Globus pallidus (tissue), 1 donor: ENCODE results near the gene POU2F3.

Experiments
- DNase-seq: peaks from one replicate; pipeline ENCODE4 v3.0.0-alpha.2; 2015; ENCODE audit warnings: low spot score

POU2F3 gene

GRCh38 chr11:120324932-120325810 is 85.2 kb downstream of the POU2F3 start, which contains the start of gene TLCD5:
Gene TLCD5, plus strand, starts transcription at chr11:120325299. Its CDS starts 2,143 bp downstream, at chr11:120327442.
- DNase-seq, result peak; percentile 56

- DNase-seq, result no peak
Measured at GRCh38 chr11:120326228-120326627, 86.3 kb downstream of the POU2F3 start.

GRCh38 chr11:120326845-120327281 is 86.9 kb downstream of the POU2F3 start:
- DNase-seq, result no peak

DNA sequence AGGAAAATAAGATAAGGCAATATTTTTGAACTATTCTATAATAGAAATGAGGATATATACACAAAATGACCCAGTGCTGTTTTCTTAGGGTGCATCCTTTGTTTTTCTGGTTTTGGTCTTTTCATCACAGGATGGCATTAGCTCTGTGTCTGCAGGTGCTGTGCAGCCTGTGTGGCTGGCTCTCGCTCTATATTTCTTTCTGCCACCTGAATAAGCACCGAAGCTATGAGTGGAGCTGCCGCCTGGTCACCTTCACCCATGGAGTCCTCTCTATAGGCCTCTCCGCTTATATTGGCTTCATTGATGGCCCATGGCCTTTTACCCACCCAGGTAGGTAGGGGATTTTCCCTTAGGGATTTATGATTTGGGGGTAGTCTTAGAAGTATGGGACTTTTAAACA is 87.4 kb downstream of the POU2F3 start:
- DNase-seq, result no peak

DNA sequence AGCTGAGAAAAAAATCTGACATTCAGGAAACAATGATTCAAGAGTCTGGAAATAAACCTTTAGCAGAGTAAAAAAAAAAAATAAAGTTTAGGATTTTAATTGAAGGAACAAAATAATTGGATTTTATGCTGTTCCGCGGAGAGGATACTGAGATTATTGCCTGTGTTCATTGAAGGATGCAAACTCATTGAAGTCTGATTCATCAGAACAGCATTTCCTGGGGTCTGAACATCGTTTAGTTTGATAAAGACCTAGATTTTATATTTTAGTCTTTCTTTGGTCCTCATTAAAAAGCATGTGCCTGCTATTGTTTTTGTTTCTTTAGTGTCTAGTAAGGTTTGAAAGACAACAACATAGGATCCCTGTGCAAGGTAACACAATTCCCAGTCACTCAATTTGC is 89.6 kb downstream of the POU2F3 start:
- no peak for DNase-seq

GRCh38 chr11:120330045-120330444 is 90.1 kb downstream of the POU2F3 start:
- no peak for DNase-seq

GRCh38 chr11:120331301-120331996 is 91.5 kb downstream of the POU2F3 start:
- no peak for DNase-seq

GRCh38 chr11:120332822-120333716 is 93.1 kb downstream of the POU2F3 start:
- no peak for DNase-seq

- DNase-seq, result no peak
Measured at GRCh38 chr11:120333801-120334200, 93.9 kb downstream of the POU2F3 start.

DNA sequence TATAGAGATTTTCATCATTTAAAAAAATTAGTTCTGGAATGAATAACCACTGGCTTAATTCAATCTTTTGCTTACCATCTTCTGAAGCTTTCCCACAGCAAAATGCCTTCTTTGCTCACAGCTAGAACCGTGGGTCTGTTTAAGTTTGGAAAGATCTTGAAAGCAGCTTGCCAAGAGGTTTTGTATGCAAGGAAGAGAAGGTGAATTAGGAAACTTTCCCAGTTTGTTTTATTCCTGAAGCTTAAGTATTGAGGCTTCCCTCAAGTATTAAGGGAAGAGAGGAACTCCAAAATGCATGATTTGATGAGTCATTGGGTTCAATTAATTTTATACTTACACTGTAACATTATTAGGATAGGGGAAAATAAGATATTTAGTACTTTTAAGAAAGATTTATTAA is 94.4 kb downstream of the POU2F3 start:
- peak; percentile 54 for DNase-seq

DNA sequence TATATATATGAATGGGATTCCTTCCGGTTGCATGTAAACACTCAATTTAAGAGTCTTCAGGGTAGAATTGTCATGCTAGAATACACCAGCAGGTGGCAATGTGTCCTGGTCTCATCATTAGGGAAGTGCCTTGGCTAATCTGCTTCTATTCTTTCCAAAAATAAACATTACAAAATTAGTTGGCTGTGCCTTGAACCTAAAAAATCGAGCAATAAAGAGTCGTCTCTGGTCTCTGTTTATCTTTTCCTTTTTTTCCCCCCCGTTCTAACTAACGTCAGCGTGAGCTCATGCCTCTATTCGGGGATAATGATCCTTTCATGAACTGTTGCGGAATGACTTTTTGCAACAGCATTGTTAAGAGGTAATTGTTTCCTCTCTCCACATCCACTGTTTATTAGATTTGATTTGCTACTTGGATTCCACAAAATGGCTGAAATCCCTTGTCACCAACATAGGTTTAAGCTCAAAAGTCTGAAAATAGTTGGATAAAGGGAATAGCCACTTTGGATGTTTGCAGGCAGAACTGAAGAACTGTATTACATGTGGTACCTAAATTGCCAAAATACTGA is 95.0 kb downstream of the POU2F3 start:
- peak; percentile 86 for DNase-seq

DNA sequence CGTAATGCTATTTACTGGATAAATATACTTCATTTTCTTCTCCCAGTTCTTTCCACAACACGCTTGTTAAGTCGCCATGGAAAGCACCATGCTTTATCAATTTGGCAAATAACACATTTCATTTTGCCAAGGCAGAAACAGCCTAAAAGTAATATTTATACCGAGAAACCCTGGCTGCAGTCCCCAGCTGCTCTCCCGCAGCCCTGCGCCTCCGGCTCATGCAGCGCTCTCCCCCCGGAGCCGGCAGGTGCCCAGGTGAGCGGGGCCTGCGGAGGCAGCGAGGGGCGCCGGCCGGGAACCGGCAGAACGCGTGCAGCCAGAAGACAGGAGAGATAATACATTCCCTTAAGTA is 95.6 kb downstream of the POU2F3 start:
- peak; percentile 47 for DNase-seq

DNA sequence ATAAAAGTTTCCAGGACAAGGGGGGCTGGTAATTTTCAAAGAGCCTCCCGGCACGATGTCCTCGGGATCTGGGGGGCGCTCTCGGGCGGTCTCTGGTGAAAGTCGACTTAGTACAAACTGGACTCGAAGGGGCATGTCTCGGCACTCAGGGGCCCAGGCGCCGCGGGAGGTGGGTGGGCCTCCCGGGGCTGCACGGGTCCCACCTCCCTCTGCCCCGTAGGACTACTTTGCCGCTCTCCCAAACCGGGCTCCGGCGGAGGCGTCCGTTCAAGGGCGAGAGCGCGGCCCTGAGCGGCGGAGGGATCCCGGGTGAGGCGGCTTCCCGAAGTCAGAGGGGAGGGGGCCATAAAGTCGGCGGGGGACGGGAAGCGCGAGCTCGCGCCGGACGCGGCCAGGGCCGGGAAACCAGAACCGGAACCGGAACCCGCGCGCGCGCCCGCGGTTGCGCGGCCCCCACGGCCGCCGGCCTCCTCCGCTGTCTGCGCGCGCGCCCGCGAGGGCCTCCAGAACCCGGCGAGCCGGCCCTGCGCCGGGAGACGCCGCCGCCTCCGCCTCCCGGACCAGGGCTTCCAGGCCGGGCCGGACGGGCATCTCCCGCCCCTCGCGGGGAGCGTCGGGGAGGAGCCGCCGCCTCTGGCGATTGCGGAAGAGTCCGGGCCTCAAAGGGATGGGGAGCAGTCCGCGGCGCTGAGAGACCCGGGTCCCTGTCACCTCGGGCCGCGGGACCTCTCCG is 96.1 kb downstream of the POU2F3 start, which contains the start of gene ARHGEF12:
Gene ARHGEF12 (plus strand): TSS at position 506 of the 733 bp plus-strand sequence. CDS start 831 bp downstream, outside the sequence.
- DNase-seq, result peak; percentile 94

DNA sequence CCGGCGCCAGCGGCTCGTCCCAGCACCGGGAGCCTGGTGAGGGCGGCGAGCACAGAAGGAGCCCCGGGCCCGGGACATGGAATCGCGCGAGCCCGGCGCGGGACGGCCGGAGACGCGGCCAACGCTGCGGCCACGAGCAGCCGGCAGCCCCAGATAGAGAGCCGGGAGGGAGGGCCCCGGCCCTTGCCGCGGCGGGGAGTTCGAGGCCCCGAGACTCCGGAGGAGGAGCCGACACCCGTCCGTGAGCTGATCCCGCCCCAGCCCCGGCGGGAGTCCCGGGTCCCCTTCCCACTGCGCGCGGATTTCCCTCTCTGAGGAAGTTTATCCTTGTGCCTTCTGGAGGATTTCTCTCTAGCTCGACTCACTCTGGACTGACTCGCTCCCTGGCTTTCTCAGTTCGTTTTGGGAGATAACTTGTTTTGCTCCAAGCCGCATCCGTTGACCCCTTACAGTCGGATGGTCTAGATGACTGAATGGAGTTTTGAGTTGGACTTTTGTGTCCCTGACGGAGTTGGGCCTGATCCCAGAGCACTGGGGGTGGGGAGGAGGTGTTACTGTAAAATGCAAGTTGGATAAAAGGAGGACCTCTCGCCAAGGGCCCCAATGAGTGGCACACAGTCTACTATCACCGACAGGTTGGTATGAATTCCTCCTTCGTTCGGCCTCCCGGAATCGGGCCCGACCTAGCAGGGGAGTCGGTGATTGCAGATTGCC is 96.9 kb downstream of the POU2F3 start:
- DNase-seq, result no peak

GRCh38 chr11:120337355-120338106 is 97.6 kb downstream of the POU2F3 start:
- no peak for DNase-seq

- DNase-seq, result no peak
Measured at GRCh38 chr11:120338107-120338933, 98.4 kb downstream of the POU2F3 start.

DNA sequence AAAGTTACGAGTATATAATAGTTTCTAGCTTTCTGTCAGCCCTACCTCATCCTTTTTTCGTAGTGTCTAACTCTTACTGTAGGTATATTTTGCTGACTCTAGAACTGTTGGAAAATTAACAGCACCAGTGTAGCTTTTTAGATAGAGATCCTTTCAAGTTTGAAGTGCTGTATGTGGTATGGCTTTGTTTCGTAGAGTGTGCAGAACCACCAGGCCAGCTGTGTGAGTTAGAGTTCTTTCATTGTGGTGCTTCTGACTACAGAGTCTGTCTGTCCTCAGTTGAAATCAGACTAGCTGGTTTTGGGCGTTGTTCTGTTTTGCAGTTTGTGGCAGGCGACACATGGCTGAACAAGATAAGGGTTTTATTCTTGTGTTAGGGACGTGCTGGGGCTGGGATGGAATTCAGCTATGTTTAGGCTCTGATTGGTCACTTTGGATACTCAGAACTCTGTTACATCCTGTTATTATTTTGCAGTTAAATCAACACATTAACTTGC is 99.5 kb downstream of the POU2F3 start:
- peak; percentile 85 for DNase-seq

DNA sequence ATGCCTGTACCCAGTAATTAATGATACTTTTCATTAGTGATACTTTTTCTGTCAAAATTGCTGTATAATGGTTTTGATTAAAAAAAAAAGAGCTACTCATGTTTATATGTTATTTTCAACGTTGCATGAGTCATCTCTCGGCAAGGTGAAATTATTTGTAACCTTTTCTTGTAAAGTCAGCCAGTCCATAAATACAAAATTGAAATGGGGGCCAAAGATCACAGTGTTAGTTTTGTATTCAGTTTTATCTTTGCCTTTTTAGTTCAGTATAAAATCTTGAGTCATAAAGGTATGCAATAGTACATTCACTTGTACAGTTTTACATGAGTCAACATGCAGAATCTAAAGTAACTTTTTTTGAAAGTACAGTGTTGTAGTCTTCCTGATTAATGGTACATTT is 100.6 kb downstream of the POU2F3 start:
- no peak for DNase-seq
